Measurements from ENCODE around the gene NRCAM. TPM values are rescaled to one million over a fixed set of nuclear protein-coding genes. Genes with fewer than 3 reads are reported as not detected.

NRCAM gene
- total RNA-seq, 1 experiment from 2014 or later, result 1.1 TPM

DNA sequence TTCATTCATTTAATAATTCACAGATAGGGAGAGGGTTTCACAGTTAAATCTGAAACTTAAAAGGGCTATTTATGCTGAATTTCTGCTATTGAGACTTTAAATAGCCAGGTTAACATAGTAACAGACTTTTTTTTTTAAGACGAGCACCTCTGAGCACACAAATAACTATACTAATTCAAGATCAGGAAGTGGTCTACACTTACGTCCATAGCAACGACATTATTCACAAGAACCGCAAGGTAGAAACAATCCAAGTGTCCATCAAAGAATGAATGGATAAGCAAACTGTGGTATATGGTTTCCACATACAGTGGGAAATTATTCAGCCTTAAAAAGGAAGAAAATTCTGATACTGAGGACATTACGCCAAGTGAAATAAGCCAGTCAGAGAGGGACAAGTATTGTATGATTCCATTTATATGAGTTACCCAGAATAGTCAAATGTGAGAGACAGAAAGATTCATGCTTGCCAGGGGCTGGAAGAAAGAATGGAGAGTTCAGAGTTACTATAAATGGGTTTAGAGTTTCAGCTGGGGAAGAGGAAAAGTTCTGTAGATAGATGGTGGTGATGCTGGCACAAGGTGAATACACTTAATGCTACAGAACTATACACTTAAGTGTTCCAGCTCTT is 185.7 kb downstream of the NRCAM start:
- peaks cover 5% of the 10 kb centered on the region for H3K4me1 Mint-ChIP-seq (ENCODE audit: insufficient read depth, unreplicated experiment)
- TF ChIP-seq, protein P1, sequence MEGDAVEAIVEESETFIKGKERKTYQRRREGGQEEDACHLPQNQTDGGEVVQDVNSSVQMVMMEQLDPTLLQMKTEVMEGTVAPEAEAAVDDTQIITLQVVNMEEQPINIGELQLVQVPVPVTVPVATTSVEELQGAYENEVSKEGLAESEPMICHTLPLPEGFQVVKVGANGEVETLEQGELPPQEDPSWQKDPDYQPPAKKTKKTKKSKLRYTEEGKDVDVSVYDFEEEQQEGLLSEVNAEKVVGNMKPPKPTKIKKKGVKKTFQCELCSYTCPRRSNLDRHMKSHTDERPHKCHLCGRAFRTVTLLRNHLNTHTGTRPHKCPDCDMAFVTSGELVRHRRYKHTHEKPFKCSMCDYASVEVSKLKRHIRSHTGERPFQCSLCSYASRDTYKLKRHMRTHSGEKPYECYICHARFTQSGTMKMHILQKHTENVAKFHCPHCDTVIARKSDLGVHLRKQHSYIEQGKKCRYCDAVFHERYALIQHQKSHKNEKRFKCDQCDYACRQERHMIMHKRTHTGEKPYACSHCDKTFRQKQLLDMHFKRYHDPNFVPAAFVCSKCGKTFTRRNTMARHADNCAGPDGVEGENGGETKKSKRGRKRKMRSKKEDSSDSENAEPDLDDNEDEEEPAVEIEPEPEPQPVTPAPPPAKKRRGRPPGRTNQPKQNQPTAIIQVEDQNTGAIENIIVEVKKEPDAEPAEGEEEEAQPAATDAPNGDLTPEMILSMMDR (IDR thresholded peaks at IDR 0.05; ENCODE audit: unreplicated experiment), result no peak
- ChIA-PET CTCF (interaction anchor here (0.6 kb wide), 1 partner anchor 226 kb away, joined by 4 read pairs; no protein-coding TSS in a partner anchor), POLR2A (interaction anchor here (1.2 kb wide), 1 partner anchor 136 kb away, joined by 3 read pairs; no protein-coding TSS in a partner anchor)
- no peak overlapping the region for H3K4me3 Mint-ChIP-seq (ENCODE audit: unreplicated experiment)
- H3K9me3 Mint-ChIP-seq (ENCODE audit: unreplicated experiment), result no peaks in the 10 kb centered on the region
- no peaks in the 10 kb centered on the region for H3K36me3 Mint-ChIP-seq (ENCODE audit: insufficient read depth, unreplicated experiment)
- intact Hi-C loops (cut with micrococcal nuclease), result no loop called here
- no peaks in the 10 kb centered on the region for H3K27me3 Mint-ChIP-seq (ENCODE audit: insufficient read depth, unreplicated experiment)
- DNase-seq (ENCODE audit: unreplicated experiment), result no peak
- H3K27ac Mint-ChIP-seq (ENCODE audit: low read depth, unreplicated experiment), result no peak overlapping the region
- no TSS peak for BruUV-seq (replicated peaks)

DNA sequence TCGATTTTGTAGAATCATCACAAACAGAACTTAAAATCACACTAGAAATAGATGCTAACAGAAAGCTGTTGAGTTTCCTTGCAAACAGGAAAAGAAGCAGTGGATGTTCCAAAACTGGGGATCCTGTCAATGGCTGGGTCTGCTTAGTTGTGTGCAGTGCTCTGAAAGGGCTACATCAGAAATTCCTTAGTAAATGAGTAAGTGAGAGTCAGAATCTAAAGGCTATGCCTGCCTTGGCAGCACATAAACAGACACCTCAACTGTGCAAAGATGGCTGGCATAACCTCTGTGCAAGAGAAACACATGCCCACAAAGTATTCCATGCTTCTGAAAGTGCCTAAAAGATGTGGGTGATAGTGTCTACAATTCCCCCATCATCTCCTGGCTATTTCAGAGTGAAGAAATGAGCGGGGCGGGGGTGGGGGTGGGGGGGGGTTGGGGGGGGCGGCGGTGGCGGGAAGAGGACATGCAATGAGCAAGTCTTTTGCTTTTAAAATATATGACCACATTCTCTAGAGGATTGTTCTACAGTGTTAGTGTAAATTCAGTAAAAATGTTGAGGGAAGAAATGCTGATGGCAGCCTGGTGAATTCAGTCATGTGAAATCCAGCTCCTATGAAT is 187.9 kb downstream of the NRCAM start:
- H3K4me1 Mint-ChIP-seq (ENCODE audit: insufficient read depth, unreplicated experiment), result peaks cover 5% of the 10 kb centered on the region
- H3K4me3 Mint-ChIP-seq (ENCODE audit: unreplicated experiment), result no peak overlapping the region
- no TSS peak for BruUV-seq (replicated peaks)
- H3K27me3 Mint-ChIP-seq (ENCODE audit: insufficient read depth, unreplicated experiment), result no peaks in the 10 kb centered on the region
- TF ChIP-seq, protein P1 (IDR thresholded peaks at IDR 0.05; ENCODE audit: unreplicated experiment), result no peak
- H3K9me3 Mint-ChIP-seq (ENCODE audit: unreplicated experiment), result no peaks in the 10 kb centered on the region
- intact Hi-C loops (cut with micrococcal nuclease), result no loop called here
- no peak overlapping the region for H3K27ac Mint-ChIP-seq (ENCODE audit: low read depth, unreplicated experiment)
- POLR2A ChIA-PET, result interaction anchor here (0.7 kb wide), 1 partner anchor 10 kb away, joined by 3 read pairs; no protein-coding TSS in a partner anchor
- no peaks in the 10 kb centered on the region for H3K36me3 Mint-ChIP-seq (ENCODE audit: insufficient read depth, unreplicated experiment)
- no peak for DNase-seq (ENCODE audit: unreplicated experiment)
- CTCF ChIA-PET, result no interaction called here

DNA sequence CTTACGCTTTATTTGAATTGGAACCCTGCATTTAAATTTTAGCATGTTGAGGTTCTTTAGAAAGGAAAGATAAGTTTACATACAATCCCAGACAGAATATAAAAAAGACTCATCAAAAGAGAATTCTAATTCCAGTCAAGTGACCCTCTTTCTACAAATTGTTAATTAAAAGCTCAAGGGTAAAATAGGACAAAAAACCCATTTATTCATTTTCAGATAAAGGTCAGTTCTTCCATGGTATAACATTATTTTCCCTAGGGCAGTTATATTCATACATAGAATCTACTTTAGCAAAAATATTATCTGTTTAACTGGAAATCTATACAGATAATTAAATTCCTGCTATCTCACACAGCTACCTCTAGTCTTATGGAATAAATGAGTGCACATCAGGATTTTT is 188.6 kb downstream of the NRCAM start:
- BruUV-seq (replicated peaks), result no TSS peak
- intact Hi-C loops (cut with micrococcal nuclease), result no loop called here
- CTCF ChIA-PET, result no interaction called here
- POLR2A ChIA-PET, result interaction anchor here (0.7 kb wide), 1 partner anchor 11 kb away, joined by 3 read pairs; no protein-coding TSS in a partner anchor
- H3K9me3 Mint-ChIP-seq (ENCODE audit: unreplicated experiment), result no peaks in the 10 kb centered on the region
- no peak for DNase-seq (ENCODE audit: unreplicated experiment)
- no peak overlapping the region for H3K27ac Mint-ChIP-seq (ENCODE audit: low read depth, unreplicated experiment)
- H3K4me3 Mint-ChIP-seq (ENCODE audit: unreplicated experiment), result no peak overlapping the region
- TF ChIP-seq, protein P1 (IDR thresholded peaks at IDR 0.05; ENCODE audit: unreplicated experiment), result no peak
- H3K4me1 Mint-ChIP-seq (ENCODE audit: insufficient read depth, unreplicated experiment), result peaks cover 5% of the 10 kb centered on the region
- H3K27me3 Mint-ChIP-seq (ENCODE audit: insufficient read depth, unreplicated experiment), result no peaks in the 10 kb centered on the region
- H3K36me3 Mint-ChIP-seq (ENCODE audit: insufficient read depth, unreplicated experiment), result no peaks in the 10 kb centered on the region

DNA sequence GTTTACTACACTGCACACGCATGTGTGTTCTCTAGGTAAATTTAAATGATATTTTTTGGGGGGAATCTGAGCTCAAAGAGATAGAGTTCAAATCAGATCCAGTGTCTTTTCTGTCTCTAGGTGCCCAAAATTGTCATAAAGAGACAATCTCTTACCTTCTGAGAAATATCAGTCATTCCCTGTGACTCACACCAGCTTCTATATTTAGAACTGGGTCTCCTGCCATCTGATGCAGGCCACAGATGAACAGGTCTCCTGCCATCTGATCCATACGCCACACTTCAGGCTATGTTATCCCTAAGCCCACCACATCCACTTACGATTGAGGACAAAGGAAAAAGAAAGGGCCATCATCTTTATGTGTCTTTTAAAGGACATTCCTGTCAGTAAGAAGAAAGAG is 189.7 kb downstream of the NRCAM start:
- ChIA-PET POLR2A (interaction anchor here (0.6 to 1.2 kb wide), 3 partner anchors 24 to 303 kb away, joined by 3 read pairs; no protein-coding TSS in a partner anchor), CTCF (interaction anchor here (0.6 to 1.0 kb wide), 3 partner anchors 9 to 231 kb away, joined by 3 to 4 read pairs (median 3); no protein-coding TSS in a partner anchor)
- H3K36me3 Mint-ChIP-seq (ENCODE audit: insufficient read depth, unreplicated experiment), result no peaks in the 10 kb centered on the region
- intact Hi-C loops (cut with micrococcal nuclease), result no loop called here
- no peaks in the 10 kb centered on the region for H3K27me3 Mint-ChIP-seq (ENCODE audit: insufficient read depth, unreplicated experiment)
- TF ChIP-seq, protein P1 (IDR thresholded peaks at IDR 0.05; ENCODE audit: unreplicated experiment), result no peak
- H3K9me3 Mint-ChIP-seq (ENCODE audit: unreplicated experiment), result no peaks in the 10 kb centered on the region
- H3K4me3 Mint-ChIP-seq (ENCODE audit: unreplicated experiment), result no peak overlapping the region
- no TSS peak for BruUV-seq (replicated peaks)
- DNase-seq (ENCODE audit: unreplicated experiment), result peak; percentile 14
- H3K27ac Mint-ChIP-seq (ENCODE audit: low read depth, unreplicated experiment), result no peak overlapping the region
- peaks cover 5% of the 10 kb centered on the region for H3K4me1 Mint-ChIP-seq (ENCODE audit: insufficient read depth, unreplicated experiment)

Data from MCF 10A (cell line).